Ishikawa (cell line): Measurements from ENCODE around the gene INTU.

Experiments
- CEBPB ChIP-seq: IDR thresholded peaks from 2 replicates; pipeline ENCODE4 v1.6.1; 2012
- CREB1 ChIP-seq: IDR thresholded peaks from 2 replicates; pipeline ENCODE4 v1.6.1; 2012; ENCODE audit warnings: low read depth
- EGR1 ChIP-seq: IDR thresholded peaks from 2 replicates; pipeline ENCODE4 v1.6.1; 2012
- EP300 ChIP-seq: IDR thresholded peaks from 2 replicates; pipeline ENCODE4 v1.6.1; 2012; ENCODE audit warnings: borderline replicate concordance
- FOXM1 ChIP-seq: IDR thresholded peaks from 2 replicates; pipeline ENCODE4 v1.6.1; 2012; ENCODE audit warnings: low read depth, borderline replicate concordance
- NFIC ChIP-seq: IDR thresholded peaks from 2 replicates; pipeline ENCODE4 v1.6.1; 2012
- RAD21 ChIP-seq: IDR thresholded peaks from 2 replicates; pipeline ENCODE4 v1.6.1; 2012; ENCODE audit warnings: low read depth
- TAF1 ChIP-seq: IDR thresholded peaks from 2 replicates; pipeline ENCODE4 v1.6.1; 2012; ENCODE audit warnings: low read depth, mild to moderate bottlenecking
- TCF12 ChIP-seq: IDR thresholded peaks from 2 replicates; pipeline ENCODE4 v1.6.1; 2012; ENCODE audit warnings: low read depth
- TEAD4 ChIP-seq: IDR thresholded peaks from 2 replicates; pipeline ENCODE4 v1.6.1; 2012
- YY1 ChIP-seq: IDR thresholded peaks from 2 replicates; pipeline ENCODE4 v1.6.1; 2012; ENCODE audit warnings: low read depth
- ZBTB7A ChIP-seq: IDR thresholded peaks from 2 replicates; pipeline ENCODE4 v1.6.1; 2012; ENCODE audit warnings: low read depth
- TF ChIP-seq, protein P1 (sequence below): IDR thresholded peaks from 2 replicates; pipeline ENCODE4 v1.6.1; 2012
- TF ChIP-seq, protein P2 (sequence below): IDR thresholded peaks from 2 replicates; pipeline ENCODE4 v1.6.1; 2012
- TF ChIP-seq, protein P3 (sequence below): IDR thresholded peaks from 2 replicates; pipeline ENCODE4 v1.6.1; 2012; ENCODE audit warnings: low read depth, mild to moderate bottlenecking

INTU gene

DNA sequence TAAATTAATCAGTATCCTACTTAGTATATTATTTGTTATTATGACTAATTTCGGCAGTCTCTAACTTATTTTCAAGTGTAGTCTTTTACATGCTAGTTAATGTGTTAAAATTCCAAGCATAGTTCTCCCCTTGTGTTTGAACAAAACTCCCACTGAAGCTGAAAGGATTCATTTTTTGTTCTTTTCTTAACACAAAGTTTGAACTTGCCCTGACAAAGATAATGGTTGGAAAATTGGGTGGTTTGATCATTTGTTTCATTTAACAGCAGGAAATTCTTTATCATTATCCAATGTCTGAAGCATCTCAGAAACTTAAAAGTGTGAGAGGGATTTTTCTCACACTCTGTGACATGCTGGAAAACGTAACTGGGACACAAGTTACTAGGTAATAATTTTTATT is 36.0 kb downstream of the INTU start:
- TF ChIP-seq RAD21 = no peak
- TF ChIP-seq TEAD4 = no peak
- TF ChIP-seq ZBTB7A = no peak

GRCh38 chr4:127669691-127670090 is 36.9 kb downstream of the INTU start:
- TF ChIP-seq FOXM1 (no peak), ZBTB7A (no peak), EGR1 (no peak), CREB1 (no peak), CEBPB (no peak), TAF1 (no peak), YY1 (no peak), RAD21 (no peak)
- TF ChIP-seq, protein P1, sequence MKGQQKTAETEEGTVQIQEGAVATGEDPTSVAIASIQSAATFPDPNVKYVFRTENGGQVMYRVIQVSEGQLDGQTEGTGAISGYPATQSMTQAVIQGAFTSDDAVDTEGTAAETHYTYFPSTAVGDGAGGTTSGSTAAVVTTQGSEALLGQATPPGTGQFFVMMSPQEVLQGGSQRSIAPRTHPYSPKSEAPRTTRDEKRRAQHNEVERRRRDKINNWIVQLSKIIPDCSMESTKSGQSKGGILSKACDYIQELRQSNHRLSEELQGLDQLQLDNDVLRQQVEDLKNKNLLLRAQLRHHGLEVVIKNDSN = no peak
- TF ChIP-seq, protein P2, sequence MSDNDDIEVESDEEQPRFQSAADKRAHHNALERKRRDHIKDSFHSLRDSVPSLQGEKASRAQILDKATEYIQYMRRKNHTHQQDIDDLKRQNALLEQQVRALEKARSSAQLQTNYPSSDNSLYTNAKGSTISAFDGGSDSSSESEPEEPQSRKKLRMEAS = no peak
- TF ChIP-seq, protein P3, sequence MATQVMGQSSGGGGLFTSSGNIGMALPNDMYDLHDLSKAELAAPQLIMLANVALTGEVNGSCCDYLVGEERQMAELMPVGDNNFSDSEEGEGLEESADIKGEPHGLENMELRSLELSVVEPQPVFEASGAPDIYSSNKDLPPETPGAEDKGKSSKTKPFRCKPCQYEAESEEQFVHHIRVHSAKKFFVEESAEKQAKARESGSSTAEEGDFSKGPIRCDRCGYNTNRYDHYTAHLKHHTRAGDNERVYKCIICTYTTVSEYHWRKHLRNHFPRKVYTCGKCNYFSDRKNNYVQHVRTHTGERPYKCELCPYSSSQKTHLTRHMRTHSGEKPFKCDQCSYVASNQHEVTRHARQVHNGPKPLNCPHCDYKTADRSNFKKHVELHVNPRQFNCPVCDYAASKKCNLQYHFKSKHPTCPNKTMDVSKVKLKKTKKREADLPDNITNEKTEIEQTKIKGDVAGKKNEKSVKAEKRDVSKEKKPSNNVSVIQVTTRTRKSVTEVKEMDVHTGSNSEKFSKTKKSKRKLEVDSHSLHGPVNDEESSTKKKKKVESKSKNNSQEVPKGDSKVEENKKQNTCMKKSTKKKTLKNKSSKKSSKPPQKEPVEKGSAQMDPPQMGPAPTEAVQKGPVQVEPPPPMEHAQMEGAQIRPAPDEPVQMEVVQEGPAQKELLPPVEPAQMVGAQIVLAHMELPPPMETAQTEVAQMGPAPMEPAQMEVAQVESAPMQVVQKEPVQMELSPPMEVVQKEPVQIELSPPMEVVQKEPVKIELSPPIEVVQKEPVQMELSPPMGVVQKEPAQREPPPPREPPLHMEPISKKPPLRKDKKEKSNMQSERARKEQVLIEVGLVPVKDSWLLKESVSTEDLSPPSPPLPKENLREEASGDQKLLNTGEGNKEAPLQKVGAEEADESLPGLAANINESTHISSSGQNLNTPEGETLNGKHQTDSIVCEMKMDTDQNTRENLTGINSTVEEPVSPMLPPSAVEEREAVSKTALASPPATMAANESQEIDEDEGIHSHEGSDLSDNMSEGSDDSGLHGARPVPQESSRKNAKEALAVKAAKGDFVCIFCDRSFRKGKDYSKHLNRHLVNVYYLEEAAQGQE = no peak

- TF ChIP-seq TAF1 (no peak), CEBPB (no peak), NFIC (no peak), ZBTB7A (no peak), TCF12 (no peak), YY1 (no peak), EGR1 (no peak), TEAD4 (no peak), RAD21 (no peak), FOXM1 (no peak), EP300 (no peak)
- TF ChIP-seq, protein P3 = no peak
- TF ChIP-seq, protein P2 = no peak
- TF ChIP-seq, protein P1 = no peak
These were observed 39.4 kb downstream of the INTU start for GRCh38 chr4:127672111-127672510.

DNA sequence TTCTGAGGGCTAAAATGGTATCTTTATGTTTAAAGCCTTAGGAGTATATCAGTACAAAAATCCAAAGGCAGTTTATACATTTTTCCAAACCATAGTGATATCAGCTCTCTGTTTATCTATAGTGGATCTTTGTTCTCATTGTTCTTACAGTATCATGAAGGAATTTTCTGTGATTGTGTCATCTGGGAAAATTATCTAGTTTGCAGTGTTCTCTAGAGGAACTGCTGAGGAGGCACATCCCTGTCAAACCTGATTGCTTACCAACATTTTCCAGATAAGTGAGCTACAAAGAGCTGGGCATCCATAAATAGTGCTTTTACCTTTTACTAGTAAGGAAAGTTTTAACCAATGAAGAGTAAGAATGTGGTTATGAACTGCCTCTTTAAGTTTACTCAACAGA is 52.5 kb downstream of the INTU start:
- TF ChIP-seq TEAD4 (no peak), FOXM1 (no peak), TAF1 (no peak), EGR1 (no peak), CEBPB (no peak), TCF12 (no peak), CREB1 (no peak), ZBTB7A (no peak), NFIC (no peak), EP300 (no peak), YY1 (no peak)
- TF ChIP-seq, protein P2 = no peak
- TF ChIP-seq, protein P3 = no peak
- TF ChIP-seq, protein P1 = no peak
